NCI-H2196 treated with DMSO at 0.1 percent for 48 hours (cell line): ENCODE data around the gene RAB19.

Experiments
- DNase-seq: peaks from one replicate; lab custom pipeline; 2025; ENCODE audit not compliant: unreplicated experiment; lab: John Stamatoyannopoulos, UW

Gene RAB19

GRCh38 chr7:140403878-140404564 lies at the start of gene RAB19:
Gene RAB19 (plus strand): TSS chr7:140404058. CDS start chr7:140407647, 3,589 bp downstream.
- DNase-seq = peak; percentile 66

- no peak for DNase-seq
Measured at GRCh38 chr7:140358024-140358411, 45.8 kb upstream of the RAB19 start.

- no peak for DNase-seq
Measured at GRCh38 chr7:140358412-140359051, 45.3 kb upstream of the RAB19 start.

- DNase-seq = no peak
Measured at GRCh38 chr7:140360697-140361229, 43.1 kb upstream of the RAB19 start.

- no peak for DNase-seq
Measured at GRCh38 chr7:140364819-140365218, 39.0 kb upstream of the RAB19 start.

- no peak for DNase-seq
Measured at GRCh38 chr7:140367528-140367927, 36.3 kb upstream of the RAB19 start.

GRCh38 chr7:140369294-140369693 lies 34.6 kb upstream of the RAB19 start:
- no peak for DNase-seq

GRCh38 chr7:140375323-140375722 lies 28.5 kb upstream of the RAB19 start:
- no peak for DNase-seq

GRCh38 chr7:140375892-140376730 lies 27.7 kb upstream of the RAB19 start:
- no peak for DNase-seq

GRCh38 chr7:140383954-140384713 lies 19.7 kb upstream of the RAB19 start:
- DNase-seq = no peak

GRCh38 chr7:140384894-140385545 lies 18.8 kb upstream of the RAB19 start:
- no peak for DNase-seq

- DNase-seq = no peak
Measured at GRCh38 chr7:140389445-140389844, 14.4 kb upstream of the RAB19 start.

- no peak for DNase-seq
Measured at GRCh38 chr7:140390034-140390433, 13.8 kb upstream of the RAB19 start.

- DNase-seq = no peak
Measured at GRCh38 chr7:140390466-140391190, 13.2 kb upstream of the RAB19 start.

- DNase-seq = no peak
Measured at GRCh38 chr7:140391634-140392033, 12.2 kb upstream of the RAB19 start.

GRCh38 chr7:140393756-140394306 lies 10.0 kb upstream of the RAB19 start:
- no peak for DNase-seq

GRCh38 chr7:140397784-140398750 lies 5.8 kb upstream of the RAB19 start, which contains the start of gene SLC37A3:
Gene SLC37A3 (minus strand): TSS chr7:140398530. CDS start chr7:140382526, 16,004 bp downstream.
- DNase-seq = peak; percentile 58

GRCh38 chr7:140398821-140399220 lies 5.0 kb upstream of the RAB19 start:
- DNase-seq = no peak
